ENCODE data around the gene TNK2.

GRCh38 chr3:195817578-195818135 is 90.7 kb downstream of the TNK2 start:
- TF ChIP-seq EZH2 (IDR thresholded peaks at IDR 0.05; ENCODE audit: borderline replicate concordance, low read length) = no peak
- no peak for TF ChIP-seq CTCF (conservative IDR thresholded peaks at IDR 0.05 in 1 of 2, IDR thresholded peaks at IDR 0.05 in 1 of 2; ENCODE audit: extremely low read depth in 1 of 2, insufficient read depth in 1 of 2, low read depth in 1 of 2, low read length in 2 of 2)

Measured in mammary epithelial cell (primary cell).